OCI-M2 (cell line): ENCODE results near the gene PITPNM2.

ENCODE experiments used
- DNase-seq: peaks from one replicate; lab custom pipeline; 2025; ENCODE audit not compliant: unreplicated experiment; lab: John Stamatoyannopoulos, UW

The PITPNM2 gene

DNA sequence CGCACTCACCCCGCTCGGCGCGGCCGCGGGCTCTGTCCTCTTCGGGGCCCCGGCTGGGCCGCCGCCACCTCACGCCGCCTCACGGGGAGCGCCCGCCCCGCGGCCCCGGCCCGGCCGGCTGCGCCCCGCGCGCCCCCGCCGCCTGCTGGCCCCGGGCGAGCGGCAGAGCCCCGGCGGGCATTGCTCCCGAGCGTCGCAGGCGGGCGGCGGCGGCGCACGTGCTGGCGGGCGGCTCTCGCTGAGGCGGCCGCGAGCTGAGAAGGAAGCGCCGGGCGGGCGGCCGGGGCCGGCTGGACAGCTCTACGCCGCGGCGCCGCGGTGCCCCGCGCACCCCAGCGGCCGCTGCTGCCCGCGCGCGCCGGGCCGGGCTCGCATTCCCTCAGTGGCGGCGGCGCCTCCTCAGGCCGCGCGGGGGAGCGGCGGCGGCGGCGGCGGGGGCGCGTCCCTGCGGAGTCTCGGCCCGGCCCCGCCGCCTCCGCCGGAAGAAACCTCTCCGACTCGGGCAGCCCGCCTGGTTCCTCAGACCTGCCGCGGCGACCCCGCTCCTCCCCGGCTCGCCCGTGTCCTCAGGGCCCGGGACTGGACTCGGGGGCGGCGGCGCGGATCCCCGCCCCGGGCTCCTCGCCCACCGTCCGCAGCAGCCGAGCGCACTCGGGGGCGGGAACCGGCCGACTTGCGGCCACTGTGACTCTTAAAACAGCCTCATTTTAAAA is at the start of gene PITPNM2:
Gene PITPNM2, minus strand, starts transcription at position 347 of the 713 bp plus-strand sequence. CDS start 116,500 bp downstream, outside the sequence.
- DNase-seq = no peak

DNA sequence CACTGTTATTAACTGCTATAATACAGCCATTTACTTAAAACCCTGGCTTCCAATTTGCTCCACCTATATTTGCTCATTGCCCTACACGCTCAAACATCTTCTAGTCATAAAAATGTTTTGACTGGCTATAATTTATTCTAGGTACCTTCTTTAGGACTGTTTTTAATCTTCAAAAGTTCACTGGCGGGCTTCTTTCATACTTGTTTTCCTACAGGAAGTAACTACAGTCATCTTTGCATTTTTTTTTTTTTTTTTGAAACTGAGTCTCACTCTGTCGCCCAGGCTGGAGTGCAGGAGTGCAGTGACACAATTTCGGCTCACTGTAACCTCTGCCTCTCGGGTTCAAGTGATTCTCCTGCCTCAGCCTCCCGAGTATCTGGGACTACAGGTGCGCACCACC is 49.5 kb upstream of the PITPNM2 start:
- DNase-seq = no peak

DNA sequence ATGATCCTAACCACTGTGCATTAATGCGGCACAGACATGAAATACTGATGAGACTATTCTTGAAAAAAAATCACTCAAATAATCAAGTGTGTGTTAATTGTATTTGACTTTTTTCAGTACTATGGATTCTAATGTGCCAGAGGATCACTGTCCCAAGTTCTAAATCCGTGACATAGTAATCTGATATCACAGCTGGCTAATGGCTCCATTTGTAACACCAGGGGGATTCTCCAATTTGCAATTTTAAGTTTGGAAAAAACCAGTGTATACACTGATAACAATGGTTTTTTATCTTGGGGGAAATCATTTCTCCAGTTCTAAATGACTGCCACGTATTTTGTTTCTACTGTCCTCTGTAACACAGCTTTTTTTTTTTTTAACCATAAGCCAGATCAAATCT is 49.0 kb upstream of the PITPNM2 start:
- DNase-seq = no peak

DNA sequence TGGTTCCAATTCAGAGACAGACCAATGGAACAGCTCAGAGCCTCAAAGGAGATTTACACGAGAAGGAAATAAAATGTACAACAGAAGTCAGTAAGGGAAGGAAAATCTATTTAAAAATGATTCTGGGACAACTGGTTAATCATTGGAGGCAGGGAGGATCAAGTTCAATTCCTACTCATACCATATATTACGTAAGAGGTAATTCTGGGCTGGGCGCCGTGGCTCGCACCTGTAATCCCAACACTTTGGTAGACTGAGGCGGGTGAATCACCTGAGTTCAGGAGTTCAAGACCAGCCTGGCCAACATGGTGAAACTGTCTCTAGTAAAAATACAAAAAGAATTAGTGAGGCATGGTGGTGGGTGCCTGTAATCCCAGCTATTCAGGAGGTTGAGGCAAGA is 36.7 kb upstream of the PITPNM2 start:
- DNase-seq = no peak

DNA sequence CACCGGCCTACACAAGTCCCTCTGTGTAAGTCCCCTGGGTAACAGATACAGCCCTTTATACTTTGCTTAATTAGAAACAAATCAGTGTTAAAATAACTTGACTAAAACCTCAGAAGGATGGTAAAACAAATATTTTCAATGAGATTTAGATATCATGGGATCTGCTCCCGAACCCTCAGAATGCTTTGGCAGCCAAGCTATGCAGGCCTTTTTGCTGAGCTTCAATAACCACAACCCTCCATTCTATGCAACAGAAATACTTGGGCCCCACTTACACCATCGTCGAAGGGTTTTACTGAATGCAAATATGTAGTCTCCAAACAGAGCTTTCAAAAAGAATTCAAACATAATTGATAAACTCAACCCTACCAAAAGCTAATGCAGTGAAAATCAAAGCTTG is 29.3 kb upstream of the PITPNM2 start:
- DNase-seq = no peak

DNA sequence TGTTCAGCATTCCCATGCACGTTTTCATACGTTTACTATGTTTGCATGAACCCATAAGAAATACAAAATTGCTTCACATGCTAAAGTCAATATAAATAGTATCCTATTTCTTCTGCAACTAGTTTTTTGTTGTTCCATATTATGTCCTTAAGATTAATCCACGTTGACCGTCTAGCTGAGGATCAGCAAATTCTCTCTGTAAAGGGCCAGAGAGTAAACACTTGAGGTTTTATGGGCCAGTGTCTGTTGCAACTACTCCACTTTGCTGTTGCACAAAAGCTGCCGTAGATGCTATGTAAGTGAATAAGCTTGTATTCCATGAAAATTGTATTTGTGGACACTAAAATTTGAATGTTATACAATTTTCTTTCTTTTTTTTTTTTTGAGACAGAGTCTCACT is 21.1 kb upstream of the PITPNM2 start:
- DNase-seq = no peak

DNA sequence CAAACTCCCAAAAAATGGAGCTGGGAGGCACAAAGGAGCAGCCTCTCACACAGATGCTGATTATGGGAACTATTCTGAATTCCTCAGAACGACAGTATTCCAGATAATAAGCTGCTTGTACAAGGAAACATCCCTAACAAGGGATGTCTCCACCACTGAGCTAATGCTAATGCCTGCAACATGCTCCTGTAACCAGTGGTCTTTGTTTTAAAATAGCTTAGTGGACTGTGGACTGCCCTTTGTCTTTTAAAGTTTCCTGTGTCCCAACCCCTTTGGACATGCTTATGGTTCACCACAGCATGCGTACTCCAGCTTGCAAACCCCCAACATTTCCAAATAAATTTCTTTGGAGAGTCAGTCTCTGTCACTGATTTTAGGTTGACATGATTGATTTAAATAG is 16.4 kb upstream of the PITPNM2 start:
- no peak for DNase-seq

DNA sequence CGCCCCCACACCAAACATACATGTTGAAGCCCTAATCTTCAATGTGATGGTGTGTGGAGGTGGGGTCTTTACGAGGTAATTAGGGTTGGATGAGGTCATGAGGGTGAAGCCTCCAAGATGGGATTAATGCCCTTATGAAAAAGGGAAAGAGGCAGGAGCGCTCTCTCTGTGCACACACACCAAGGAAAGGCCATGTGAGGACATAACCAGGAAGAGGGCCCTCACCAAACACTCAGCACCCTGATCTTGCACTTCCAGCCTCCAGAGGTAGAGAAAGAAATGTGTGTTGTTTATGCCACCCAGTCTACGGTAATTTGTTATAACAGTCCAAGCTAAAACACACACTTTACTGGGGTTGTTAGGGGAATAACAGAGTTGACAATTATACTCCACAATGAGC is 14.6 kb upstream of the PITPNM2 start:
- no peak for DNase-seq

DNA sequence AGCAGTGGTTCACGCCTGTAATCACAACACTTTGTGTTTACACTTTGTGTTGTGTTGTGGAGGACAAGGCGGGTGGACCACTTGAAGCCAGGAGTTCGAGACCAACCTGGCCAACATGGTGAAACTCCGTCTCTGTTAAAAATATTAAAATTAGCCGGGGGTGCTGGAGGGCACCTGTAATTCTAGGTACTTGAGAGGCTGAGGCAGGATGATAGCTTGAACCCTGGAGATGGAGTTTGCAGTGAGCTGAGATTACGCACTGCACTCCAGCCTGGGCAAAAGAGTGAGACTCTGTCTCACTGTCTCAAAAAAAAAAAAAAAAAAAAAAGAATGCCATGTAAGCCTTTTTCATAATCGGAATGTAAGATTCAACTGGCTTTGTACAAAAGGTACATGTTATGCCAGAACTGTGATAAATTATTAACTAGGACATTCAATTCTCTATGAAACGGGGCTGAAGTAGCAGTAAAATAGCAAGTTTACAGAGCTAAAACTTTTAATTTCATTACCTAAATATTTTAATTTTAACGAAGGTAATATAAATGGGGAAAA is 13.9 kb upstream of the PITPNM2 start:
- DNase-seq = no peak

DNA sequence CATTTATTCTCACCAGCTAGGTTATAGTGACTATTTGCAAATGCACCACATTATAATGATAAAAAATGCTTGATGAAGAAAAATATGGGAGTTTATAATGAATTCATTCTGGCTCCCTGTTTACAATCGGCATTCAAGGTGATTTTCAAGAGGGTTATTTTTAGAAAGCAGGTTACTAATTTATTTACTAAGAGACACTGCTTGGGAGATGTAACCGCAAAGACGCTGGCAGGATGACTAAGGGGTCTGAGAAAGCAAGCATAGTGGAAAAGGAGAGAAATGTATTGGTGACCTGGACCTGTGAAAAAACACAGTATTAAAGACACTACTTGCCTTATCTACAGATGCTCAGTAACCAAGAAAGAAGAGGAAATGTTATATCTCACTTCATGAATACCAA is 13.3 kb upstream of the PITPNM2 start:
- DNase-seq = no peak

DNA sequence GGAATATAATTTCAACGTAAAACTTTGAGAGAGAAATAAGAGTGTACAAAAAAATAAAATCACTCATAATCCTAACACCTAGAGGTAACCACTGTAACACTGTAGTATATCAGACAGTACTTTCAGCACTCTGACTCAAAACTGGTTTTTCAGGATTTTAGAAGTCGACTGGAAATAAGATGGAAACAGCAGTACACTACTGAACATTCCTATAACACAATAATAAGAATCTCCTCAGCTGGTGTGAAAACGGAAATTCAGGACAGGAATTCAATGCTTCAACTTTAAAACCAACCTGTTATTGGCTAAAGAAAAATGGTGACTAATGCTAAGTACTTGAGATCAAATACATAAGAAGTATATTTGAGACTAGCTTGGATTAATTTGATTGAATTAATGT is 12.3 kb upstream of the PITPNM2 start:
- no peak for DNase-seq

DNA sequence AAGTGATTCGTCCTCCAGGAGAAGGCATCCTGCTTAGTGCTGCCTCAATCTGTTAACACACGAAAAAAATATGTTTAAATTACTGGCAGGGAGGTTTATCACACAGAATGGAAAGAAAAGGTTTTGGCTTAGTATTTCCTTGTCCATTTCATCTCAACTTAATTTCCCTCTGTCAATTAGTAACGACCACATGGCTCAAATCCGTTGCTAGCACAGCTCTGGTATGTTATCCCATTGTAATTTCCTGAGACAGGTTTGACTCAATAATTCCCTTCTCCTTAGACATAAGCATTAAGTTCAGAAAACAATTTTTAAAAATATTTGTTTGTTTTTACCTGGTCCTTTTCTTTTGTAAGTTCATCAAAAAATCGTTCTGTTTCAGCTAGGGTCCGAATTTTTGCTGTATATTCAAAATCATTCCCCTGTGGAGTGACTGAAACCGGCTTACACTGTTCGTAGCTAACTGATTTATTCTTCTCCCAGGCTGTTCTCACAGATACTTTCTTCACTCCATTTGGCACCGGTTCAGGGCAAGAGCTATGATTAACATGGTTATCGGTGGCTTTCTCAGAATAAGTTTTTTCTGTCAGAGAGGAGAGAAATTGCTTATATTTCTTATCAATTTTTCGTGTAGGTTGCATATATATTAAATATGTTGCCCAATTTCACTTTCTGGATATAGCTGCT is 10.1 kb upstream of the PITPNM2 start:
- DNase-seq = no peak

DNA sequence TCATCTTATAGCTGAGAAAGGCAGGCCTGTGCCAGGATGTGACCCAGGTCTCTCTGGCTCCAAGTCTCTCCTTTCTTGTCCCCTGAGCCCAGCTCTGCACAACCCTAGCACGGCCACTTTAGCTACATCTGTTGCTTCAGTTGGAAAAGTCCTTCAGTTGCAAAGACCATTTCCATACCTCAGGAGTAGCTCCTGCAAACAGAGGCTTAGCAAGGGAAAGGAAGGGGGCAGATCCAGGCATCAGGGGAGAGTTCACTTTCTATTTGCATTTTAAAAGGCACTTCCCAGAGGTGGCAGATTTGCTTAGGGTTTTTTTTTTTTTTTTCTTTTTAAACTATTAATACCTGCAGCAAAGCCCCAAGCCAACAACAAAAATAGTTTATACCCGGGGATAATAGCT is 3.0 kb upstream of the PITPNM2 start:
- no peak for DNase-seq

DNA sequence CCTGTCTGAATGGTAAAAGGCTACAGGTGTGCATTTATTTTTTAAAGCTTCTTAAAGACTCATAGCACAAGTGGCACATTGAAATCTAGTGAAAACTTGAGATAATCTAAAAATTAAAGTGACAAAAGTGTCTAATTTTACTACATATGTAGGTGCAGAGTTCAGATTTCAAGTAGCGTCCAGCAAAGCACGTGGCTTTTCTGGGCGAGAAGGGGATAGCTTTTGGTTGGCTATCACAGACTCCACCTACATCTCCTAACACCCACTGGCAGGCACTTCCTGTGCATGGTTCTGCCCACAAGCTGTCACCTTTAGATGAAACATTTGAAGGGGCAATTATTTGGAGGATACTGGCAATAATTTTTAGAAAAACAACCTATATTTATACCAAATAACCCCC is 1.9 kb upstream of the PITPNM2 start:
- no peak for DNase-seq

DNA sequence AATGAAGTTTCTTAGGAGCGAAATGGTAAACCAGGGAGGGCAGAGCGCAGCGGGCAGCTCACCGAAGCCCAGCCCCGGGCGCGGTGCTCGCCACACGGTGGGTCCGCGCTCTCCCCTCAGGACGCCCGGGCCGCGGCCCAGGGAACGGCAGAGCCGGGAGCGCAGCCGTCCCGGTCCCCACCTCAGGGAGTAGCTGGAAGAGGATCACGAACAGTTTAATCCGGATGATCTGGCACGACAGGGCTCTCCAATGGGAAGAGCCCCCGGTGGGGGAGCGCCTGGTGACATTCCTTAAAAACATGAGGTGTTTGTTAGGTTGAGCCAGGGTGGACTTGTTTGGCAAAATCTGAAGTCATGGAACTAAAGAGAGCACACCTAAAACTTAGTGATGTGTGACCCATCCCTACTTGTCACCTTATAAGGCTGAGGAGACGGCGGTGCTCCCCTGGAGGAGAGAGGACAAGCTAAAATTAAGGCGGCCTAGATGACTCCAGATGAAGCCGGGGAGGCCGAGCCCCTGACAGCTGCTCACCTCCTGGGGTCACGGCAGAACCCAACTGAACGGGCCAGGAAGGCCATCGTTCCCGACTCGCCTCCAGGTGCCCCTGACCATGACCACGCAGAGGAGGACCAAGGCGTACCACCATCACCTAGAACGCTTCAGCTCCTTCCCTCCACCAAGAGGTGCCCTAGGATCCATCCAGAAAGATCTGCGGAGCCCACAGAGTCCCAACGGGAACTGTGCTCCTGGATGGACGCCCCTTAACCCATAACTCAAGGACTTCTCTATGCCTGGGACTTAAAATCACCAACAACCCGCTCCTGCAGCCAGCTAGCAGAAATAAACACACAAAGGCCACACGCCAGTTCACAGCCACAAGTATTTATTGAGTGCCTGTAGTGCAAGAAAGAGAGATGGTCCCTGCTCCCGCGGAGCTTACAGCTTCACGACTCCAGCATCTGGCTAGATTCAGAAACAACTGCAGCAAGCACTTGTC is 866 bp upstream of the PITPNM2 start:
- DNase-seq = no peak

DNA sequence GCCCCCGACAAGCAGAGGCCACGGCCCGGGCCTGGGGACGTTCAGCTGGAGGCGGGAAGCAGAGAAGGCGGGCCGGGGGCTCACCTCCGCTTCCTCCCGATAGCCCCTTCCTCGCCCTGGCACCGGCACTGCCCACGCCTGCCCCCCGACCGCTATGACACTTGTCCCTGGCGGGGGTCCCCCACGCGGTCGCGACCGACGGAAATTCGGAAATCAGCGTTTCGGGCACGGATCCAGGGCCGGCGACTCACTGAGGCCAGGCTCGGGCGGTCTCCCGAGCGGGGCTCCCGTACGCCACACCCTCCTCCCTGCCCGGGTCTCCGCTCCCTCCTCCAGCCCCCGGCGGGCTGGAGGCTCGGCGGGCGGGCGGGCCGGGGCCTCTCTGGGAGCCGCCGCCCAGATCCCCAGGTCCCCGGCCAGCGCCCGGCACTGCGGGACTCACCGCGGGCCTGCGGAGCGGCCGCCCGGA is 581 bp downstream of the PITPNM2 start:
- no peak for DNase-seq

DNA sequence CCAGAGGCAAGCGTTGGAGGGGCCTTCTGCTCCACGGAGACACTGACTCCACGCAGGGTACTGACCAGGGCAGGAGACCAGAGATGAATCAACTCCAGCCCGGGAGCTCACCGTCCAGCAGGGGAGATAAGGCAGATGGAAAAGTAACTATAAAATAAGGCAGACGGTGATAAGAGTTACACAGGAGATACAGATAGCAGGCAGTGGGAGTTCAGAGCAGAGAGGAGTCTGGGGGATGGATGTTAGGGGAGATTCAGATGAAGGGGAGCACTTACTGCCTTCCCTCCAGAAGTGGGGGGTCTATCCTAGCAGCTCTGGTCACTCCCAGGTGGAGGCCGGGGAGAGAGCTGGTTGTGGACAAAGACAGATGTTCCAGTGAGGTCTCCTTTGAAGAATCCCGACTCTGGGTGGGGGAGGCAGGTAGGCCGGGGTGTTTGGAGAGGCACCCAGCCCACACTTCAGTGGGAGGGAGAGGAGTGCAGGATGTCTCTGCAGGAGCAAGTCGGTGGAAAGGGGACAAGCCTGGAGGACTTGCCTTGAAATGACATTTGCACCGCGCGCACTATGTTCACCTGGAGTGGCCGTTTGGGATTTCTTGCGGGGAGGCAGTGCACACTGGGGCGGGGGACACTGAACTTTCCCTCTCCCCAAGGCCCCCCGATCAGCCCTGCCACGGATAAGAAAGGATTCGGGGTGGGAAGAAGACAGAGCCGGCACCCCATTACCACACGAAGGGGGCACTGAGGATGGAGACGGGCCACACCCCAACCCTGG is 1.2 kb downstream of the PITPNM2 start:
- no peak for DNase-seq

DNA sequence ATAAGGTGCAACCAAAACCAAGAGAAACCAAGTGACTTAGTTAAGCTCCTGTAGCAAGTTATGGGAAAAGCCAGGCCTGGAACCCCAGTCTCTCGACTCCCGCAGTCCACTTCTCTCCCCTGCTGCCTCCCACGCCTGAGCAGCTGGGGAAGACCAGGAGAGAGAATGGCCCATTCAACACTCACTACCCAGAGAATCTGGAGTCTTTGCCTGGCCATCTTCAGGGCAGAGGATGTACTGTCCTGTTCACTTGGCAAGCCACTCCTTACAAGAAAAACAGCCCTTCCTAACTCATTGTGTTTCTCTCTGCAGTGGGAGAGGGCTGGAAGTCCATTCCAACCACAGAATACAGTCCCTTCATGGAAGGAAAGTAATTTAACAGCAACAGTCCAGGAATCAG is 1.8 kb downstream of the PITPNM2 start:
- DNase-seq = no peak

DNA sequence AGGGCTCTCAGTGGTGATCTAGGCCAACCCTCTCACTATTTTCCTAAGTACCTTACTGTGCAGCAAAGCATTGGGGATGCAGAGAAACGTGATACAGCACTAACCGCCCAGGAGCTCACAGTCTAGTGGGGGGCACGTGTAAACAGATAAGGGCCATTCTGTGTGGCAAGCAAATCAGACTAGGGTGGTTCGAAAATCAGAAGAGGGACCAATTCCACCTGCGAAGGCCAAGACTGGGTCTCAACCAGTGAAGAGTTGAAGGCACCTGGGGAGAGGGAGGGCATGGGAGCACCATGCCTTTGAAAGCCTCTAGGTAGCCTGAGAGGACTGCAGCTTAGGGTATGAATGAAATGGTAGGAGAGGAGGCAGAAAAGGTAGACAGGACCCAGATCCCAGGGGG is 2.2 kb downstream of the PITPNM2 start:
- no peak for DNase-seq

DNA sequence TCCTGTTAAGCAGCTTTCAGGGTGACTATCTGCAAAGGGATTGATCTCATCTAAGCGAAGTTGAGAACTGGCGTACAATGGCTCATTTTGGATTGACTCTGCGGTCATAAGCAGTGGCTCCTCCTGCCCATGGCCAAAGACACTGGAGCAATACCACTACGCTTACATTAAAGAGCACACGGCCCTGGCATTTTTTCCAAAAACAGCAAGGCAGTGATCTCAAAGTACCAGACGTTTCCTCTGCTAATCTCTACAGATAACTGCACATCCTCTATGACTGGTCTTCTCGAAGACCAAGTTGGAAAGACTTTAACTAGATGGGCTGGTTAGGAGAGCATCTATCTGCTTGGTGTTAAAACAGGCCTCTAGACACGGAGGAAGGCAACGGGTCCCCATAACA is 2.7 kb downstream of the PITPNM2 start:
- no peak for DNase-seq
